OCI-LY7 (cell line): ENCODE data around the gene DYNLT2. TPM values are rescaled to one million over a fixed set of nuclear protein-coding genes. Genes with fewer than 3 reads are reported as not detected.

Experiments used
- BruUV-seq: library from RNA; stranded (reverse); fragments of 400-500 nt; replicated peaks from 2 replicates; lab custom pipeline; 2021; lab: Mats Ljungman, UMichigan
- CTCF ChIA-PET: fragments of 300-600 bp; sonication (Branson Sonifier 250); formaldehyde crosslinking; loops from one replicate; lab custom pipeline; 2022; ENCODE audit warnings: antibody characterized with exemption; ENCODE audit not compliant: unreplicated experiment; lab: Charles Lee
- POLR2A ChIA-PET: fragments of 300-600 bp; sonication (Branson Sonifier 250); formaldehyde crosslinking; loops from one replicate; lab custom pipeline; 2022; ENCODE audit warnings: antibody characterized with exemption; lab: Charles Lee
- DNase-seq: peaks from one replicate; pipeline ENCODE4 v3.0.0-alpha.2; 2015; ENCODE audit warnings: low spot score
- H2AFZ ChIP-seq: fragments of 200-600 bp; sonication (generic), shearing (Covaris generic); 2 replicates; pipeline ENCODE4 v1.6.1; 2014; ENCODE audit warnings: mild to moderate bottlenecking, antibody characterized with exemption, low read length, moderate library complexity
- H3K27ac ChIP-seq: fragments of 200-600 bp; sonication (generic); 2 replicates; pipeline ENCODE4 v1.5.1; 2014; ENCODE audit warnings: mixed run types, low read depth, mild to moderate bottlenecking, moderate library complexity, low read length, inconsistent platforms; ENCODE audit not compliant: poor library complexity, severe bottlenecking
- H3K36me3 ChIP-seq: fragments of 200-600 bp; sonication (generic); 2 replicates; pipeline ENCODE4 v1.6.1; 2014; ENCODE audit warnings: mild to moderate bottlenecking, antibody characterized with exemption, low read length, moderate library complexity, mixed read lengths; ENCODE audit not compliant: insufficient read depth
- H3K4me1 ChIP-seq: fragments of 200-600 bp; sonication (generic); 2 replicates; pipeline ENCODE4 v1.5.1; 2014; ENCODE audit warnings: mild to moderate bottlenecking, low read length; ENCODE audit not compliant: insufficient read depth, poor library complexity, severe bottlenecking
- H3K4me2 ChIP-seq: fragments of 200-600 bp; sonication (generic); 2 replicates; pipeline ENCODE4 v1.6.1; 2014; ENCODE audit warnings: mild to moderate bottlenecking, low read length
- H3K4me3 ChIP-seq: fragments of 200-600 bp; sonication (generic); 2 replicates; pipeline ENCODE4 v1.5.1; 2014; ENCODE audit warnings: mild to moderate bottlenecking, low read depth, low read length; ENCODE audit not compliant: poor library complexity, severe bottlenecking
- H3K79me2 ChIP-seq: fragments of 200-600 bp; sonication (generic); 2 replicates; pipeline ENCODE4 v1.6.1; 2016; ENCODE audit warnings: low read depth, mild to moderate bottlenecking, low read length, moderate library complexity, mixed read lengths; ENCODE audit not compliant: insufficient read depth
- H3K9me2 ChIP-seq: fragments of 200-600 bp; sonication (generic); 2 replicates; pipeline ENCODE4 v1.6.1; 2016; ENCODE audit warnings: mild to moderate bottlenecking, low read length, mixed read lengths; ENCODE audit not compliant: insufficient read depth
- H3K9me3 ChIP-seq: fragments of 200-600 bp; sonication (generic); 2 replicates; pipeline ENCODE4 v1.6.1; 2014; ENCODE audit warnings: mild to moderate bottlenecking, mixed run types, low read length, mixed read lengths
- H4K20me1 ChIP-seq: fragments of 200-600 bp; sonication (generic); 2 replicates; pipeline ENCODE4 v1.6.1; 2014; ENCODE audit warnings: mild to moderate bottlenecking, antibody characterized with exemption, low read length, moderate library complexity, mixed read lengths; ENCODE audit not compliant: insufficient read depth
- EZH2phosphoT487 ChIP-seq: fragments of 200-600 bp; sonication (generic); IDR thresholded peaks from 2 replicates; pipeline ENCODE4 v1.6.1; 2018; ENCODE audit warnings: low read depth, borderline replicate concordance, mild to moderate bottlenecking, mixed run types, antibody characterized with exemption, low read length, moderate library complexity, mixed read lengths
- intact Hi-C: fragments of 100-400 bp; cut with micrococcal nuclease; formaldehyde crosslinking; loops from one replicate; pipeline ENCODE4 v1.10.0; 2022; ENCODE audit not compliant: unreplicated experiment
- total RNA-seq, 2 experiments: library from RNA; depleted of rRNA in 1 of 2; stranded (reverse); fragments of >200 nt in 1 of 2; shearing (Covaris generic) in 1 of 2; gene quantifications; 2 replicates each; pipeline ENCODE4 v1.2.3, GENCODE V29; 2014 to 2022
- TF ChIP-seq, protein P1 (sequence below): fragments of 200-600 bp; sonication (generic); conservative IDR thresholded peaks from 2 replicates; pipeline ENCODE4 v1.5.1; 2014; ENCODE audit warnings: mild to moderate bottlenecking, antibody characterized with exemption, low read length, moderate library complexity, mixed read lengths

DYNLT2 gene
- total RNA-seq, 2 experiments from 2014 or later = 6.4 to 7.7 TPM

DNA sequence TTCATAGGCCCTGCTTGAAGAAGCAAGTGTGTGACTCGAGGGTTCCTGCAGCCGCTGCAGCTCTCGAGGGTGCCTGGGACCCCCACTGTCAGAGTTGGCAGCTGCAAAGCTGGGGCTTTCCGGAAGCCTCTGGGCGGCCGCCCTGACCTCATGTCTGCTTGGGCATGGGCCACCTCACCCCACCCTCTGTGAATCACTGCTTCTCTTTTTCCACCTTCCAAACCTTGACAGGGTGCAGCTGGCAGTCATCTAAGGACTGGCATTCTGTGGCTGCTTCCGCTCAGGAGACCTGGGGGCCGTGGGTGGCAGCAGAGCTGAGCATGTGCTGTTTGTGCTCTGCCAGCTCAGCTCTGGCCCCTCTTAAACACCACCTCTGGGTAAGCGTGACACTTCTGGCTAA, 32.0 kb upstream of the DYNLT2 start:
- H3K4me1 ChIP-seq = no peaks in the 10 kb centered on the region
- ChIA-PET POLR2A (interaction anchor here (0.9 kb wide), 1 partner anchor 20 kb away, joined by 3 read pairs; no protein-coding TSS in a partner anchor), CTCF (no interaction called here)
- H4K20me1 ChIP-seq = no peaks in the 10 kb centered on the region
- no TSS peak for BruUV-seq
- no peaks in the 10 kb centered on the region for H3K79me2 ChIP-seq
- H3K9me2 ChIP-seq = no peaks in the 10 kb centered on the region
- TF ChIP-seq, protein P1, sequence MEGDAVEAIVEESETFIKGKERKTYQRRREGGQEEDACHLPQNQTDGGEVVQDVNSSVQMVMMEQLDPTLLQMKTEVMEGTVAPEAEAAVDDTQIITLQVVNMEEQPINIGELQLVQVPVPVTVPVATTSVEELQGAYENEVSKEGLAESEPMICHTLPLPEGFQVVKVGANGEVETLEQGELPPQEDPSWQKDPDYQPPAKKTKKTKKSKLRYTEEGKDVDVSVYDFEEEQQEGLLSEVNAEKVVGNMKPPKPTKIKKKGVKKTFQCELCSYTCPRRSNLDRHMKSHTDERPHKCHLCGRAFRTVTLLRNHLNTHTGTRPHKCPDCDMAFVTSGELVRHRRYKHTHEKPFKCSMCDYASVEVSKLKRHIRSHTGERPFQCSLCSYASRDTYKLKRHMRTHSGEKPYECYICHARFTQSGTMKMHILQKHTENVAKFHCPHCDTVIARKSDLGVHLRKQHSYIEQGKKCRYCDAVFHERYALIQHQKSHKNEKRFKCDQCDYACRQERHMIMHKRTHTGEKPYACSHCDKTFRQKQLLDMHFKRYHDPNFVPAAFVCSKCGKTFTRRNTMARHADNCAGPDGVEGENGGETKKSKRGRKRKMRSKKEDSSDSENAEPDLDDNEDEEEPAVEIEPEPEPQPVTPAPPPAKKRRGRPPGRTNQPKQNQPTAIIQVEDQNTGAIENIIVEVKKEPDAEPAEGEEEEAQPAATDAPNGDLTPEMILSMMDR = no peak
- no peak for TF ChIP-seq EZH2phosphoT487
- H3K4me2 ChIP-seq = no peak overlapping the region
- H3K9me3 ChIP-seq = no peaks in the 10 kb centered on the region
- no peak for DNase-seq
- no peak overlapping the region for H3K27ac ChIP-seq
- H3K4me3 ChIP-seq = no peak overlapping the region
- H3K36me3 ChIP-seq = peaks cover 10% of the 10 kb centered on the region; the same call in 1 of the 2 replicates
- intact Hi-C loops = no loop called here
- no peak overlapping the region for H2AFZ ChIP-seq

DNA sequence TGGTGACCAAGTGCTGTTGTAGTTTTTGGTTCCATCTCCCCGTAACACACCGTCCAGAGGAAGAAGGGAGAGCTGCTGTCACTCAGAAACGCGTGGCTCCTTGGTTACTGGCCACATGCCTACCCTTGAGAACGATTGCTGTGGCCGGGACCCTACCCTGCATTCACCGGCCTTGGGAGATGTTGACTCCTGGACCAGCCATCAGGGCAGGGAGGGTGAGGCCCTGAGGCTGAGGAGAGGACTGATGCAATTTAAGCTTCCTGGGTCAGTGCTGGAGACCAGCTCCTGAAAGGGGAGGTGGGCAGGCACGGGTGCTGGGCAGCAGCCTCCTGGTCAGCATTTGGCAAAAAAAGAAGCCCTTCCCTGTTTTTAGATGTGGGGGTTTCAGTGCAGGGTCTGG, 31.6 kb upstream of the DYNLT2 start:
- intact Hi-C loops = no loop called here
- ChIA-PET POLR2A (no interaction called here), CTCF (no interaction called here)
- H3K36me3 ChIP-seq = peaks cover 10% of the 10 kb centered on the region; the same call in 1 of the 2 replicates
- BruUV-seq = no TSS peak
- no peak overlapping the region for H2AFZ ChIP-seq
- no peak for TF ChIP-seq EZH2phosphoT487
- TF ChIP-seq, protein P1 = no peak
- no peak overlapping the region for H3K4me3 ChIP-seq
- no peak for DNase-seq
- no peaks in the 10 kb centered on the region for H3K4me1 ChIP-seq
- H3K79me2 ChIP-seq = no peaks in the 10 kb centered on the region
- no peaks in the 10 kb centered on the region for H3K9me2 ChIP-seq
- no peaks in the 10 kb centered on the region for H3K9me3 ChIP-seq
- H4K20me1 ChIP-seq = no peaks in the 10 kb centered on the region
- no peak overlapping the region for H3K4me2 ChIP-seq
- no peak overlapping the region for H3K27ac ChIP-seq

- BruUV-seq = no TSS peak
- H3K4me2 ChIP-seq = no peak overlapping the region
- H3K9me3 ChIP-seq = no peaks in the 10 kb centered on the region
- DNase-seq = no peak
- POLR2A ChIA-PET = no interaction called here
- intact Hi-C loops = no loop called here
- no peak overlapping the region for H2AFZ ChIP-seq
- no peak overlapping the region for H3K4me3 ChIP-seq
- no peak overlapping the region for H3K27ac ChIP-seq
- TF ChIP-seq, protein P1 = no peak
- no peak for TF ChIP-seq EZH2phosphoT487
- H3K79me2 ChIP-seq = no peaks in the 10 kb centered on the region
- H3K36me3 ChIP-seq = peaks cover 24% of the 10 kb centered on the region
- no peaks in the 10 kb centered on the region for H3K9me2 ChIP-seq
- no peaks in the 10 kb centered on the region for H3K4me1 ChIP-seq
- H4K20me1 ChIP-seq = no peaks in the 10 kb centered on the region
- CTCF ChIA-PET = no interaction called here
These were observed 29.3 kb upstream of the DYNLT2 start for GRCh38 chr6:169780571-169781091.
